Measurements from ENCODE around the gene ATF4.
A peak's percentile ranks its signal among the peaks of the same experiment; 100 is the strongest.

DNA sequence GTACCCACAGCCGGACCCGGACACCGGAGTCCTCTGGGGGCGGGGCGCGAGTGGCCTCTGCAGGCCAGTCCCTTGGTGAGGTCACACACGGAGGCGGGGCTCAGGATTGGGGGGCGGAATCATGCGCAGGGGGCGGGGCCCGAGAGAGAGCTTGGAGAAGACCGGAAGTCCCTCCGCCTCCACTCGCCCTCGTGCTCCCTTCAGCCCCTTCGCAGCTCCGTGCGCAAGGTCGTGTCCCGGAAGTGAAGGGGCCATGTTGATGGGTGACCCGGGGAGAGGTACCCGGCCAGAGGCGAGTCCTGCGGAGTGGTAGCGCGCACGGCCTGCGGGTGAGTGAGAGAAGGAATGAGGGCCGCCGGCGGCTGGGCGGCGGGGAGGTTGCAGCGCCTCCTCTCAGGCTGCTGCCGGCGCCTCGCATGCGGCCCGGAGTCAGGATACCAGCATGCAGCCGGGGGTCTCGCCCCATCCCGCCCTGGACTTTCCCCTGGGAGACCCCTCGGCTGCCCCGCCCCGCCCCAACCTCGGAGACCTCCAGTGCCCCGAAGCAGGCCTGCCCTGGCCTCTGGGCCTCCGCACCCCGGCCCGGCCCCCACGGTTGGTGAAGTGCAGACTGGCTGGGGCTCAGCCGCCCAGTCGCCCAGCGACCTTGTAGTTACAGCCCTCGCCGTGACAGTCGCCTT is 18.1 kb upstream of the ATF4 start, which contains the start of gene MIEF1:
- TF ChIP-seq POLR2A (IDR thresholded peaks at IDR 0.05) (peak in 1 of 2 donors; percentile 38), CTCF (IDR thresholded peaks at IDR 0.05) (no peak)
